Measurements from ENCODE around the gene ZBTB7C. TPM values are rescaled to one million over a fixed set of nuclear protein-coding genes. Genes with fewer than 3 reads are reported as not detected.

ZBTB7C gene
- total RNA-seq, 2 experiments from 2014 or later: not detected

GRCh38 chr18:48347756-48348326, 61.3 kb downstream of the ZBTB7C start:
- Histone ChIP-seq H3K79me2 (ENCODE audit: insufficient read depth, low read depth, low read length) (no peaks in the 10 kb centered on the region), H4K20me1 (ENCODE audit: insufficient read depth, low read length) (no peaks in the 10 kb centered on the region), H3K36me3 (ENCODE audit: insufficient read depth, low read length) (no peaks in the 10 kb centered on the region), H3K4me3 (ENCODE audit: low read depth, low read length, poor library complexity, severe bottlenecking) (no peak overlapping the region), H3K4me2 (ENCODE audit: low read length) (no peak overlapping the region), H3K9me2 (ENCODE audit: insufficient read depth, low read length) (no peaks in the 10 kb centered on the region), H2AFZ (ENCODE audit: low read length) (no peak overlapping the region), H3K27ac (ENCODE audit: low read depth, low read length, poor library complexity, severe bottlenecking) (no peak overlapping the region), H3K9me3 (ENCODE audit: low read length) (no peaks in the 10 kb centered on the region), H3K4me1 (ENCODE audit: insufficient read depth, low read length, poor library complexity, severe bottlenecking) (no peaks in the 10 kb centered on the region)
- no TSS peak for BruUV-seq (replicated peaks)
- no peak for DNase-seq (ENCODE audit: low spot score)
- intact Hi-C loops (cut with micrococcal nuclease; ENCODE audit: unreplicated experiment): no loop called here
- CTCF ChIA-PET (ENCODE audit: unreplicated experiment): no interaction called here
- POLR2A ChIA-PET: no interaction called here
- TF ChIP-seq CTCF (conservative IDR thresholded peaks at IDR 0.05; ENCODE audit: low read length): no peak
- no peak for TF ChIP-seq EZH2phosphoT487 (IDR thresholded peaks at IDR 0.05; ENCODE audit: borderline replicate concordance, low read depth, low read length)

- no TSS peak for BruUV-seq (replicated peaks)
- no peak for TF ChIP-seq EZH2phosphoT487 (IDR thresholded peaks at IDR 0.05; ENCODE audit: borderline replicate concordance, low read depth, low read length)
- peak; percentile 23; the same call in 1 of the 2 replicates for TF ChIP-seq CTCF (conservative IDR thresholded peaks at IDR 0.05; ENCODE audit: low read length)
Measured at GRCh38 chr18:48345596-48345995, 63.6 kb downstream of the ZBTB7C start.

GRCh38 chr18:48342581-48342980, 66.6 kb downstream of the ZBTB7C start:
- Histone ChIP-seq H2AFZ (ENCODE audit: low read length) (no peak overlapping the region), H3K9me3 (ENCODE audit: low read length) (no peaks in the 10 kb centered on the region), H3K9me2 (ENCODE audit: insufficient read depth, low read length) (no peaks in the 10 kb centered on the region), H3K27ac (ENCODE audit: low read depth, low read length, poor library complexity, severe bottlenecking) (no peak overlapping the region), H3K4me1 (ENCODE audit: insufficient read depth, low read length, poor library complexity, severe bottlenecking) (no peaks in the 10 kb centered on the region), H3K4me3 (ENCODE audit: low read depth, low read length, poor library complexity, severe bottlenecking) (no peak overlapping the region), H3K4me2 (ENCODE audit: low read length) (no peak overlapping the region), H3K36me3 (ENCODE audit: insufficient read depth, low read length) (no peaks in the 10 kb centered on the region), H4K20me1 (ENCODE audit: insufficient read depth, low read length) (no peaks in the 10 kb centered on the region), H3K79me2 (ENCODE audit: insufficient read depth, low read depth, low read length) (no peaks in the 10 kb centered on the region)
- TF ChIP-seq EZH2phosphoT487 (IDR thresholded peaks at IDR 0.05; ENCODE audit: borderline replicate concordance, low read depth, low read length) (no peak), CTCF (conservative IDR thresholded peaks at IDR 0.05; ENCODE audit: low read length) (no peak)
- CTCF ChIA-PET (ENCODE audit: unreplicated experiment): no interaction called here
- intact Hi-C loops (cut with micrococcal nuclease; ENCODE audit: unreplicated experiment): no loop called here
- no peak for DNase-seq (ENCODE audit: low spot score)
- POLR2A ChIA-PET: no interaction called here
- BruUV-seq (replicated peaks): no TSS peak

More at GRCh38 chr18:48345596-48345995, 63.6 kb downstream of the ZBTB7C start:
- POLR2A ChIA-PET: no interaction called here
- H3K79me2 ChIP-seq (ENCODE audit: insufficient read depth, low read depth, low read length): no peaks in the 10 kb centered on the region
- no peak for DNase-seq (ENCODE audit: low spot score)
- intact Hi-C loops (cut with micrococcal nuclease; ENCODE audit: unreplicated experiment): no loop called here
- H3K4me3 ChIP-seq (ENCODE audit: low read depth, low read length, poor library complexity, severe bottlenecking): no peak overlapping the region
- H4K20me1 ChIP-seq (ENCODE audit: insufficient read depth, low read length): no peaks in the 10 kb centered on the region
- no peaks in the 10 kb centered on the region for H3K9me2 ChIP-seq (ENCODE audit: insufficient read depth, low read length)
- H3K27ac ChIP-seq (ENCODE audit: low read depth, low read length, poor library complexity, severe bottlenecking): no peak overlapping the region
- no peaks in the 10 kb centered on the region for H3K36me3 ChIP-seq (ENCODE audit: insufficient read depth, low read length)
- CTCF ChIA-PET (ENCODE audit: unreplicated experiment): no interaction called here
- H2AFZ ChIP-seq (ENCODE audit: low read length): no peak overlapping the region
- H3K9me3 ChIP-seq (ENCODE audit: low read length): no peaks in the 10 kb centered on the region
- no peak overlapping the region for H3K4me2 ChIP-seq (ENCODE audit: low read length)
- no peaks in the 10 kb centered on the region for H3K4me1 ChIP-seq (ENCODE audit: insufficient read depth, low read length, poor library complexity, severe bottlenecking)

All from OCI-LY7 (cell line).